SJSA1 (cell line): ENCODE data around the gene DOC2B. TPM values are rescaled to one million over a fixed set of nuclear protein-coding genes. Genes with fewer than 3 reads are reported as not detected.
"Not testable (repeated sequence)": the region's sequence is repeated elsewhere in the genome, so short reads cannot be mapped to it uniquely, and the experiment has no call there.

Source experiments
- DNase-seq, 2 experiments: peaks; one replicate each; pipeline ENCODE4 v3.0.0-alpha.2; 2015 to 2020; ENCODE audit warnings: low spot score in 2 of 2, low read depth in 1 of 2
- H3K27ac ChIP-seq: fragments of 250-450 bp; sonication (Bioruptor Pico); 2 replicates; pipeline ENCODE4 v1.5.1; 2020; ENCODE audit warnings: mild to moderate bottlenecking, moderate library complexity
- H3K27me3 ChIP-seq: fragments of 250-450 bp; sonication (Bioruptor Pico); replicated peaks from 2 replicates; pipeline ENCODE4 v1.5.1; 2020; ENCODE audit warnings: mild to moderate bottlenecking, moderate library complexity
- H3K36me3 ChIP-seq: fragments of 250-450 bp; sonication (Bioruptor Pico); 2 replicates; pipeline ENCODE4 v1.5.1; 2020; ENCODE audit warnings: mild to moderate bottlenecking
- H3K4me1 ChIP-seq: fragments of 250-450 bp; sonication (Bioruptor Pico); replicated peaks from 2 replicates; pipeline ENCODE4 v1.6.1; 2021; ENCODE audit warnings: mild to moderate bottlenecking
- H3K4me3 ChIP-seq: fragments of 250-450 bp; sonication (Bioruptor Pico); 2 replicates; pipeline ENCODE4 v1.5.1; 2020; ENCODE audit warnings: mild to moderate bottlenecking
- H3K9me3 ChIP-seq: fragments of 250-450 bp; sonication (Bioruptor Pico); replicated peaks from 2 replicates; pipeline ENCODE4 v1.5.1; 2020; ENCODE audit warnings: mild to moderate bottlenecking
- total RNA-seq: library from RNA; depleted of rRNA; stranded (reverse); fragments of >200 nt; shearing (Covaris generic); gene quantifications from 2 replicates; pipeline ENCODE4 v1.2.3, GENCODE V29; 2014

The DOC2B gene
- total RNA-seq, 1 experiment from 2014 or later: not detected

GRCh38 chr17:173166-173911, 8.1 kb downstream of the DOC2B start:
- Histone ChIP-seq H3K27me3 (peaks cover 5% of the 10 kb centered on the region; the same call in 1 of the 2 replicates), H3K9me3 (no peaks in the 10 kb centered on the region), H3K4me1 (no peaks in the 10 kb centered on the region), H3K36me3 (no peaks in the 10 kb centered on the region), H3K27ac (no peak overlapping the region), H3K4me3 (no peak overlapping the region)
- no peak for DNase-seq

DNA sequence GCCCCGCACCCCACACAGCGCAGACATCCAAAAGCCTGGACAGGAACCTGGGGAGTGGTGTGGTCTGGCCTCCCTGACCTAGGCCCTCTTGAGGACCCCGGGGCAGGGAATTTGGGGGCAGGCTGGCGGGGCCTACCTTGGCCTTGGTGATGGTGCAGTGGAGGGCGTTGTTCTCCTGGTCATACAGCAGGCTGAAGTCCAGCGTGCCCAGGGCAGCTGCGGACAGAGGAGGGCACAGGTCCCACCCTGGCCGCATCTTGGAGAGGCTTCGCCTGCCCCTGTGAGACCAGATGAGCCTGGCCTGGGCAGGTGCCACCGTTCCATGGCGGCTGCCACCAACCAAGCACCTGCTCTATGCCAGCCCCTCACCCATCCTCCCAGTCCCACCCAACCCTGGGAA, 9.0 kb downstream of the DOC2B start:
- Histone ChIP-seq H3K4me1 (no peaks in the 10 kb centered on the region), H3K9me3 (no peaks in the 10 kb centered on the region), H3K36me3 (no peaks in the 10 kb centered on the region), H3K27me3 (no peaks in the 10 kb centered on the region), H3K4me3 (no peak overlapping the region), H3K27ac (no peak overlapping the region)
- DNase-seq: no peak

DNA sequence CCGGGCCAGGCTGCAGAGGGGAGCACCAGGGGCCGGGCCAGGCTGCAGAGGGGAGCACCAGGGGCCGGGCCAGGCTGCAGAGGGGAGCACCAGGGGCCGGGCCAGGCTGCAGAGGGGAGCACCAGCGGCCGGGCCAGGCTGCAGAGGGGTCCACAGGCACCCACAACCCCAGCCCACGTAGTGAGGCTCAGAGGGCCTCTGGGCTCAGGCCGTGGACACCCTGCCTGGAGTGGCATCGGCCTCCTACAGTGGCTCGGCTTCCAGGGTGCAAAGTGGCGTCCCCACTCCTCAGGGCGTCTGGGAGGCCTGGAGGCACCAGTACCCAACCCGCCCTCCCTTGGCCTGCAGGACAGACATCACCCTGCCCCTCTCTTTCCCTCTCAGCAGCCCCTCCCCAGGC, 9.6 kb downstream of the DOC2B start:
- Histone ChIP-seq H3K27ac (no peak overlapping the region), H3K4me1 (no peaks in the 10 kb centered on the region), H3K36me3 (no peaks in the 10 kb centered on the region), H3K9me3 (no peaks in the 10 kb centered on the region), H3K27me3 (no peaks in the 10 kb centered on the region), H3K4me3 (no peak overlapping the region)
- no peak for DNase-seq

- Histone ChIP-seq H3K4me1 (no peaks in the 10 kb centered on the region), H3K27me3 (no peaks in the 10 kb centered on the region), H3K27ac (no peak overlapping the region), H3K36me3 (no peaks in the 10 kb centered on the region), H3K4me3 (no peak overlapping the region), H3K9me3 (no peaks in the 10 kb centered on the region)
- DNase-seq: no peak
Measured at GRCh38 chr17:170130-170670, 11.2 kb downstream of the DOC2B start.

- not testable (repeated sequence) for H3K9me3 ChIP-seq, DNase-seq, H3K27me3 ChIP-seq, H3K36me3 ChIP-seq, H3K4me3 ChIP-seq, H3K4me1 ChIP-seq, H3K27ac ChIP-seq
Measured at GRCh38 chr17:168614-169013, 12.8 kb downstream of the DOC2B start.

DNA sequence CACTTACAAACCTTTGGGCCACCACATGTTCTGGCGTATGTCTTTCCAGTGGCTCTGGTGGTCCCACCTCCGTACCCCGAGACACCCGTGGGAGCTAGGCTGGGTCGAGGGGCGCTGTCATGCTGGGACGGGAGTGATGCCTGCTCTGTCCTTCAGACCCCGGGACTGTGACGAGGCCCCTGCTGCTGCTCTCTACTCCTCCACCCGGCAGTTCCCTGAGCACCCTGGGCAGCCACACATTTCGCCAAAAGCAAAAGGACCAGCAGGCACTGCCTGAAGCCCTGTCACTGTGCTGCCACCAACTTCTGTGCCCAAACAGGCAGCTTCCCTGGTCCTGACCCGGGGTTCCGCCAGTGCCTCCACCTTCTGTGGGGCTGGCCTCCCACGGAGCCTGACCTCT, 15.5 kb downstream of the DOC2B start:
- H3K27me3 ChIP-seq: no peaks in the 10 kb centered on the region; the same call in 1 of the 2 replicates
- no peaks in the 10 kb centered on the region for H3K4me1 ChIP-seq
- H3K36me3 ChIP-seq: no peaks in the 10 kb centered on the region
- no peaks in the 10 kb centered on the region for H3K9me3 ChIP-seq
- no peak overlapping the region for H3K4me3 ChIP-seq
- no peak overlapping the region for H3K27ac ChIP-seq
- no peak for DNase-seq

DNA sequence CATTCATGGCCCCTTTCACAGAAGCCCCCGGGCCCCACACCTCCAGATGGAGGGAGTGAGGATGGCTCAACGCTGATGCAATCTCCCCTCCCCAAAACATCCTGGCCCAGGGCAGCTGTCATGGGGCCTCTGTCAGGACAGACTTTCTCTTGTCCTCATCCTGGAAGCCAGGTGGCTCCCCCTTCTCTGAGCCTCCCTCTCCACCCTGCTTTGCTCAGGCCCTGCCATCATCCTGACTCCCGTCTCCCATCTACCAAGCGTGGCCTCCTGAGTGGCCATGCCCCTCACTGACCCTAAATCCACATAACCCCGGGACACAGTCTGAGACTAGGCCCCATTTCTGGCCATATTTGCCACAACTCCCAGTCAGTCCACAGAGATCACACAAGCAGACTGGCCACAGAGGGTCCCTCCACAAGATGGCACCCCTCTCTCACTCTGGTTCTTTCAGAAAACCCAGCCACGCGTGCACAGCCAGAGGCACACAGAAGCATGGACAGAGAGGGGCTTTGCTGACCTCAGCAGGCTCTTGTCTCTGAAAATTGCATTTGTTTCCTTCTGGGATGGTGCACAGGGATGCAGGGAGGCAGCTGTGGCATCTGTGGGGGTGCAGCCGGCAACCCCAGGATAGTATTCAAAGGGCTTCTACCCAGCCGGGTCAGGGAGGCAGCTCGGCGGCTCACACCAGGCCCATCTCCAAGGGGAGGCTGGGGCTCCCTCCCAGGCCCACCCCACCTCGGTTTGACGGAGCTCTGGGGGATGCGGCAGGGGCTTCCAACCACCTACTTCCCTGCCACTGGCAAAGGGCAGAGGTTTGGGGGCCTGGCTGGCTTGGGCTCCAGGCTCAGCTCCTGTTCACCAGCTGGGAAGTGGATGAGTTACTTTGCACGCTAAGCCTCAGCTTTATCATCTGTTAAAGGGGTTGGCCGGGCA, 16.9 kb downstream of the DOC2B start:
- Histone ChIP-seq H3K9me3 (no peaks in the 10 kb centered on the region), H3K27me3 (no peaks in the 10 kb centered on the region; the same call in 1 of the 2 replicates), H3K4me3 (no peak overlapping the region), H3K36me3 (no peaks in the 10 kb centered on the region), H3K4me1 (no peaks in the 10 kb centered on the region), H3K27ac (no peak overlapping the region)
- DNase-seq: no peak

- no peak for DNase-seq
- Histone ChIP-seq H3K4me3 (no peak overlapping the region), H3K27ac (no peak overlapping the region), H3K36me3 (no peaks in the 10 kb centered on the region), H3K9me3 (no peaks in the 10 kb centered on the region), H3K4me1 (no peaks in the 10 kb centered on the region), H3K27me3 (no peaks in the 10 kb centered on the region; the same call in 1 of the 2 replicates)
Measured at GRCh38 chr17:163514-164098, 17.8 kb downstream of the DOC2B start.

- Histone ChIP-seq H3K9me3 (no peaks in the 10 kb centered on the region), H3K36me3 (no peaks in the 10 kb centered on the region), H3K4me3 (no peak overlapping the region), H3K27ac (no peak overlapping the region), H3K27me3 (no peaks in the 10 kb centered on the region; the same call in 1 of the 2 replicates), H3K4me1 (no peaks in the 10 kb centered on the region)
- no peak for DNase-seq
Measured at GRCh38 chr17:162689-163088, 18.8 kb downstream of the DOC2B start.

DNA sequence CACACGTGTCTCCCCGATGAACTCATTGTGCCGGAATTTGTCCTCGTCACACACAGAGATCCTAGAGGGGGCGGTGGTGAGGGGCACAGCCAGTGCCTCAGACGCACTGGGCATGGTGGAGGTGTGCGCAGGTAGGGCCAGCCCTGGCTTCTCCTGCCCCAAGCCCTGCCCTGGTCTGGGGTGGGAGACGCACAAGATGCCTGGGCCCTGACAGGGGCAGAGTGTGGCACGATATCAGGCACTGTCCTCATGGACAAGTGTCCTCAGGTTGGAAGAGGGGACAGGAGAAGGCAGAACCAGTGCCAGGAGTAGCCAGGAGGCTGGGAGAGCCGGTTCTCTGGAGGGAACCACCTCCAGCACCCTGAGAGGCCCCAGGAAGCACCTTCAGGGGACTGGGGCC, 20.0 kb downstream of the DOC2B start:
- Histone ChIP-seq H3K4me1 (no peaks in the 10 kb centered on the region), H3K36me3 (no peaks in the 10 kb centered on the region), H3K9me3 (no peaks in the 10 kb centered on the region), H3K27me3 (no peaks in the 10 kb centered on the region; the same call in 1 of the 2 replicates), H3K27ac (no peak overlapping the region), H3K4me3 (no peak overlapping the region)
- no peak for DNase-seq

GRCh38 chr17:160336-160735, 21.1 kb downstream of the DOC2B start:
- no peak for DNase-seq
- no peak overlapping the region for H3K27ac ChIP-seq
- no peak overlapping the region for H3K4me3 ChIP-seq

GRCh38 chr17:159609-160008, 21.8 kb downstream of the DOC2B start:
- H3K36me3 ChIP-seq: no peaks in the 10 kb centered on the region
- no peaks in the 10 kb centered on the region; the same call in 1 of the 2 replicates for H3K27me3 ChIP-seq
- no peak overlapping the region for H3K27ac ChIP-seq
- H3K4me3 ChIP-seq: no peak overlapping the region
- no peaks in the 10 kb centered on the region for H3K9me3 ChIP-seq
- no peaks in the 10 kb centered on the region for H3K4me1 ChIP-seq
- DNase-seq: no peak

More at GRCh38 chr17:160336-160735, 21.1 kb downstream of the DOC2B start:
- no peaks in the 10 kb centered on the region for H3K9me3 ChIP-seq
- H3K36me3 ChIP-seq: no peaks in the 10 kb centered on the region
- H3K4me1 ChIP-seq: no peaks in the 10 kb centered on the region
- H3K27me3 ChIP-seq: no peaks in the 10 kb centered on the region; the same call in 1 of the 2 replicates

- Histone ChIP-seq H3K36me3 (no peaks in the 10 kb centered on the region), H3K27ac (no peak overlapping the region), H3K27me3 (no peaks in the 10 kb centered on the region; the same call in 1 of the 2 replicates), H3K4me1 (no peaks in the 10 kb centered on the region), H3K9me3 (no peaks in the 10 kb centered on the region), H3K4me3 (no peak overlapping the region)
- no peak for DNase-seq
Measured at GRCh38 chr17:158379-158778, 23.1 kb downstream of the DOC2B start.
